Suprapubic skin (tissue), 4 donors: ENCODE results near the gene TMEM244.

ENCODE experiments used
- EP300 ChIP-seq: sonication (generic); formaldehyde crosslinking; IDR thresholded peaks from one replicate; pipeline ENCODE4 v1.6.1; 2017; ENCODE audit warnings: antibody characterized with exemption
- POLR2A ChIP-seq, 2 donors: fragments of 450-650 bp; IDR thresholded peaks; one replicate each; pipeline ENCODE4 v1.6.1; 2017; ENCODE audit warnings: antibody characterized with exemption in 2 of 2, mild to moderate bottlenecking in 2 of 2, moderate library complexity in 2 of 2
- POLR2AphosphoS5 ChIP-seq, 3 donors: sonication (generic); formaldehyde crosslinking; IDR thresholded peaks; one replicate each; pipeline ENCODE4 v1.6.1; 2017; ENCODE audit warnings: antibody characterized with exemption in 3 of 3
- TF ChIP-seq, protein P1 (sequence below), 2 donors: fragments of 200-600 bp in 1 of 2; fragments of 450-650 bp in 1 of 2; sonication (generic) in 1 of 2; IDR thresholded peaks; one replicate each; pipeline ENCODE4 v1.5.1; 2016 to 2019; ENCODE audit warnings: antibody characterized with exemption in 2 of 2, mild to moderate bottlenecking in 1 of 2, moderate library complexity in 1 of 2

DNA sequence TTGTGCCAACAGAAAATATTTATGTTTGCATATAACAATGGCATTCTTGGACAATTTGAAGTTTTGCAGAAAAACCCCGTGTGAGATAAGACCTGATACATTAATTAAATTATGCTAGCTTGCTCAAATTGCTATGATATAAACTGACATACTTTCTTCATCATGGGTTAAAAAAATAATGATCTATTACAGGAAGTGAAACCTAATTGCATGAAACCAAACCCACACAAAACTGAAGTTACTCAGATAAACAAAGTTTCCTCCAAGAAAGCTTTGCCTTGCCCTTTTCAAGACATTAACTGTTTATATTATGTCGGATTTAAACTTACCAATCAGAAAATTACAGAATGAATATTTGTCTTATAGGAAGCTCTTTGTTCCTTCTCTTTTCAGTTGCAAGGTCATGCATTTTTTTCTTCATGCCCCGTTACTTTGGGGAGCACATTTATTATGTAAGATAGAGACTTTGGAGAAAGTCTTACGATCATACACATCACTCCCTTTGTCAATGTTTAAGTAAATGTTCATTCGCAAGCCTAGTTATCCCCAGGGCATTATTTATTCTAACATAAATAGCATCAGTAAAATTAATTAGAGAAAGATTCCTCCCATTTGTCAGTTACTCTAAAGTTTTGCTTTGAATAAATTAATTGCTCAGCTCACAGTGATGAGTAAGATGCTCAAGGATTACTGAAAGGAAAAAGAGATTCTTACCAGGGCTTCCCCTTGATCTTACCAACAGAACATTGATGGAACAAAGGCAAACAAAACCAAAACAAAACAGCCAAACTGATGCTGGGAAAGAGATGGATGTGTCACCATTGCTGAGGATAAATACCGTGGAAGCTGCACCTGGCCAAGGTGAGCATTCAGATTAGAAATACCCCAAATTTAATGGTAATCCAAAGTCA is 14.8 kb upstream of the TMEM244 start:
- TF ChIP-seq, protein P1, sequence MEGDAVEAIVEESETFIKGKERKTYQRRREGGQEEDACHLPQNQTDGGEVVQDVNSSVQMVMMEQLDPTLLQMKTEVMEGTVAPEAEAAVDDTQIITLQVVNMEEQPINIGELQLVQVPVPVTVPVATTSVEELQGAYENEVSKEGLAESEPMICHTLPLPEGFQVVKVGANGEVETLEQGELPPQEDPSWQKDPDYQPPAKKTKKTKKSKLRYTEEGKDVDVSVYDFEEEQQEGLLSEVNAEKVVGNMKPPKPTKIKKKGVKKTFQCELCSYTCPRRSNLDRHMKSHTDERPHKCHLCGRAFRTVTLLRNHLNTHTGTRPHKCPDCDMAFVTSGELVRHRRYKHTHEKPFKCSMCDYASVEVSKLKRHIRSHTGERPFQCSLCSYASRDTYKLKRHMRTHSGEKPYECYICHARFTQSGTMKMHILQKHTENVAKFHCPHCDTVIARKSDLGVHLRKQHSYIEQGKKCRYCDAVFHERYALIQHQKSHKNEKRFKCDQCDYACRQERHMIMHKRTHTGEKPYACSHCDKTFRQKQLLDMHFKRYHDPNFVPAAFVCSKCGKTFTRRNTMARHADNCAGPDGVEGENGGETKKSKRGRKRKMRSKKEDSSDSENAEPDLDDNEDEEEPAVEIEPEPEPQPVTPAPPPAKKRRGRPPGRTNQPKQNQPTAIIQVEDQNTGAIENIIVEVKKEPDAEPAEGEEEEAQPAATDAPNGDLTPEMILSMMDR (IDR thresholded peaks at IDR 0.05): no peak
- TF ChIP-seq POLR2AphosphoS5 (IDR thresholded peaks at IDR 0.05): no peak
- TF ChIP-seq EP300: no peak
- no peak for TF ChIP-seq POLR2A (IDR thresholded peaks at IDR 0.05)
